Stimulated activated naive CD8-positive, alpha-beta T cell treated with anti-CD3 and anti-CD28 coated beads, Interleukin-15, Interleukin-2, amounts not matched to agents 100 U/mL and 50 U/mL, for 24 hours (primary cell): ENCODE data around the gene TTLL11.

Experiments used
- ATAC-seq: fragments of 150-1000 bp; cut with Tn5 transposase; one replicate; pipeline ENCODE4 v1.10.0; 2021
- DNase-seq: peaks from one replicate; pipeline ENCODE4 v3.0.0; 2021

TTLL11 gene

GRCh38 chr9:121939643-121940042, 153.5 kb downstream of the TTLL11 start:
- no peak for DNase-seq
- ATAC-seq = no peak

GRCh38 chr9:121938621-121939020, 154.5 kb downstream of the TTLL11 start:
- ATAC-seq (no peak), DNase-seq (no peak)

- no peak for DNase-seq
- ATAC-seq = no peak
These were observed 155.9 kb downstream of the TTLL11 start for GRCh38 chr9:121937240-121937639.

GRCh38 chr9:121935739-121936138, 157.4 kb downstream of the TTLL11 start:
- ATAC-seq = no peak

GRCh38 chr9:121930956-121931355, 162.2 kb downstream of the TTLL11 start:
- DNase-seq (no peak), ATAC-seq (no peak)

More at GRCh38 chr9:121935739-121936138, 157.4 kb downstream of the TTLL11 start:
- no peak for DNase-seq

- ATAC-seq (no peak), DNase-seq (no peak)
These were observed 162.9 kb downstream of the TTLL11 start for GRCh38 chr9:121929893-121930875.

- ATAC-seq (no peak), DNase-seq (no peak)
These were observed 165.5 kb downstream of the TTLL11 start for GRCh38 chr9:121927636-121928035.

- DNase-seq (no peak), ATAC-seq (no peak)
These were observed 166.0 kb downstream of the TTLL11 start for GRCh38 chr9:121927081-121927480.

GRCh38 chr9:121926351-121926801, 166.7 kb downstream of the TTLL11 start:
- DNase-seq (no peak), ATAC-seq (no peak)

GRCh38 chr9:121925935-121926334, 167.2 kb downstream of the TTLL11 start:
- no peak for ATAC-seq
- no peak for DNase-seq

GRCh38 chr9:121924700-121925099, 168.4 kb downstream of the TTLL11 start:
- ATAC-seq (no peak), DNase-seq (no peak)

- ATAC-seq (no peak), DNase-seq (no peak)
These were observed 171.7 kb downstream of the TTLL11 start for GRCh38 chr9:121921444-121921843.

GRCh38 chr9:121917375-121918335, 175.5 kb downstream of the TTLL11 start:
- no peak for DNase-seq
- no peak for ATAC-seq

- ATAC-seq = no peak
These were observed 177.8 kb downstream of the TTLL11 start for GRCh38 chr9:121915304-121915625.

GRCh38 chr9:121914604-121915303, 178.4 kb downstream of the TTLL11 start:
- DNase-seq (no peak), ATAC-seq (no peak)

More at GRCh38 chr9:121915304-121915625, 177.8 kb downstream of the TTLL11 start:
- DNase-seq = no peak

GRCh38 chr9:121914017-121914595, 179.0 kb downstream of the TTLL11 start:
- ATAC-seq (no peak), DNase-seq (no peak)

- no peak for ATAC-seq
- DNase-seq = no peak
These were observed 180.1 kb downstream of the TTLL11 start for GRCh38 chr9:121912812-121913627.

GRCh38 chr9:121910491-121911040, 182.5 kb downstream of the TTLL11 start:
- ATAC-seq = no peak
- no peak for DNase-seq

- DNase-seq (no peak), ATAC-seq (no peak)
These were observed 184.0 kb downstream of the TTLL11 start for GRCh38 chr9:121909111-121909510.

GRCh38 chr9:121906074-121906870, 186.8 kb downstream of the TTLL11 start:
- no peak for DNase-seq
- ATAC-seq = no peak
